Right lung (tissue), 10 donors: Measurements from ENCODE around the gene PPM1N. TPM values are rescaled to one million over a fixed set of nuclear protein-coding genes. Genes with fewer than 3 reads are reported as not detected.

Experiments used
- DNase-seq, 2 donors: peaks; one replicate each; pipeline ENCODE4 v3.0.0-alpha.2; 2013
- long read RNA-seq, 8 donors: transcript quantifications; one replicate each; lab custom pipeline, GENCODE V29; 2026
- polyA plus RNA-seq, 5 donors: library from polyadenylated mRNA; unstranded; fragments of 120-200 nt; gene quantifications; one replicate each; pipeline versions ENCODE4 v1.2.1 to v1.2.3, GENCODE V29; 2013; ENCODE audit warnings: inconsistent platforms in 1 of 5, low replicate concordance in 1 of 5; ENCODE audit not compliant: insufficient read length in 5 of 5, insufficient read depth in 1 of 5

The PPM1N gene, protein sequence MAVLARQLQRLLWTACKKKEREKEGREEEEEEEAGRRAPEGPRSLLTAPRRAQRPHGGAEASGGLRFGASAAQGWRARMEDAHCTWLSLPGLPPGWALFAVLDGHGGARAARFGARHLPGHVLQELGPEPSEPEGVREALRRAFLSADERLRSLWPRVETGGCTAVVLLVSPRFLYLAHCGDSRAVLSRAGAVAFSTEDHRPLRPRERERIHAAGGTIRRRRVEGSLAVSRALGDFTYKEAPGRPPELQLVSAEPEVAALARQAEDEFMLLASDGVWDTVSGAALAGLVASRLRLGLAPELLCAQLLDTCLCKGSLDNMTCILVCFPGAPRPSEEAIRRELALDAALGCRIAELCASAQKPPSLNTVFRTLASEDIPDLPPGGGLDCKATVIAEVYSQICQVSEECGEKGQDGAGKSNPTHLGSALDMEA
- under 1 TPM; 0.15 to 0.49 (median 0.28) TPM for polyA plus RNA-seq
- long read RNA-seq, donor 1, partial matches to known transcripts, result 0 of 1 reads
- long read RNA-seq, donor 1, other reads (novel, unspliced or antisense), result 0 of 1 reads
- long read RNA-seq, donor 2, result 0 reads
- long read RNA-seq, donor 3, result 0 reads
- long read RNA-seq, donor 4, result 0 reads
- long read RNA-seq, donor 5, result 0 reads
- long read RNA-seq, donor 6, partial matches to known transcripts, result 0 of 1 reads
- long read RNA-seq, donor 6, other reads (novel, unspliced or antisense), result 0 of 1 reads
- long read RNA-seq, donor 7, result 0 reads
- long read RNA-seq, donor 8, result 0 reads

DNA sequence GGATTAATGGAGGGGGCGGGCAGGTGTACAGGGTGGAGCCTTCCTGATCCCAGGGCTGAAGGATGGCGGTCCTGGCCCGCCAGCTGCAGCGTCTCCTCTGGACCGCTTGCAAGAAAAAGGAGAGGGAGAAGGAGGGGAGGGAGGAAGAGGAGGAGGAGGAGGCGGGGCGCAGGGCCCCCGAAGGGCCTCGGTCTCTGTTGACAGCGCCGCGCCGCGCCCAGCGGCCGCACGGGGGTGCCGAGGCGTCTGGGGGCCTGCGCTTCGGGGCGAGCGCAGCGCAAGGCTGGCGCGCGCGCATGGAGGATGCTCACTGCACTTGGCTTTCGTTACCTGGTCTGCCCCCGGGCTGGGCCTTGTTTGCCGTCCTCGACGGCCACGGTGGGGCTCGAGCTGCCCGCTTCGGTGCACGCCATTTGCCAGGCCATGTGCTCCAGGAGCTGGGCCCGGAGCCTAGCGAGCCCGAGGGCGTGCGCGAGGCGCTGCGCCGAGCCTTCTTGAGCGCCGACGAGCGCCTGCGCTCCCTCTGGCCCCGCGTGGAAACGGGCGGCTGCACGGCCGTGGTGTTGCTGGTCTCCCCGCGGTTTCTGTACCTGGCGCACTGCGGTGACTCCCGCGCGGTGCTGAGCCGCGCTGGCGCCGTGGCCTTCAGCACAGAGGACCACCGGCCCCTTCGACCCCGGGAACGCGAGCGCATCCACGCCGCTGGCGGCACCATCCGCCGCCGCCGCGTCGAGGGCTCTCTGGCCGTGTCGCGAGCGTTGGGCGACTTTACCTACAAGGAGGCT, at the start of gene PPM1N:
Gene PPM1N, plus strand, starts transcription at position 33 of the 785 bp plus-strand sequence. Its CDS starts 30 bp downstream, at position 63.
- no peak for DNase-seq

DNA sequence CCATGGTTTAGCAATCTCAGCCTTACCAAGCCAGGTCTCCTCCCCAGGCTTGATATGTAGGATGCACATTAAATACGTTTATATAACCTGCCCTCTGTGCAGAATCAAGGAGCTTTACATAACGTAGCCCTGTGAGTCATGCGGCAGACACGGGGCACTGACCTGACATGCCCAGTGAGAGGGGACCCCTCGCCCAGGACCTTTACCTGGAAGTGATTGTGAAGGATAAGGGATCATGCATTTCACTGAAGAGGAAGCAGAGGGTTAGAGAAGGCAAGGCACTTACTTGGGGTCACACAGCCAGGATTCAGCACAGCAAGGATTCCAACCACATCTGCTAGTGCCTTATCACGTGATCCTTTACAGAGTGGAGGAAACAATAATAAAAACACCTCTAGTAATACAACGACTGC, 49.4 kb upstream of the PPM1N start:
- no peak for DNase-seq

DNA sequence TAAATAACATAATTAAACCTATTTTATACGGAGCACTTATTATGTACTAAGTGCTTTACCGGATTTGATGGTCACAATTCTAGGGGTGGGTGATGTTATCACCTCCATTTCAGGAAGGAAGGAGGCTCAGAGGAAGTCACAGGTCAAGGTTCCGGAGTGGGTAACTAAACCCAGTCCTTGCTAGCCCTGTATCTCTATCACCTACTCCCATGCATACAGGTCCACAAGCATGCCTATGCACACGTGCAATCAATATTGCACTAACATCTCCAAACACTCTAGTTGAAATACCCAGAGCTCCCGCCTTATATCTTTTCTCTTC, 48.3 kb upstream of the PPM1N start:
- DNase-seq, result no peak

DNA sequence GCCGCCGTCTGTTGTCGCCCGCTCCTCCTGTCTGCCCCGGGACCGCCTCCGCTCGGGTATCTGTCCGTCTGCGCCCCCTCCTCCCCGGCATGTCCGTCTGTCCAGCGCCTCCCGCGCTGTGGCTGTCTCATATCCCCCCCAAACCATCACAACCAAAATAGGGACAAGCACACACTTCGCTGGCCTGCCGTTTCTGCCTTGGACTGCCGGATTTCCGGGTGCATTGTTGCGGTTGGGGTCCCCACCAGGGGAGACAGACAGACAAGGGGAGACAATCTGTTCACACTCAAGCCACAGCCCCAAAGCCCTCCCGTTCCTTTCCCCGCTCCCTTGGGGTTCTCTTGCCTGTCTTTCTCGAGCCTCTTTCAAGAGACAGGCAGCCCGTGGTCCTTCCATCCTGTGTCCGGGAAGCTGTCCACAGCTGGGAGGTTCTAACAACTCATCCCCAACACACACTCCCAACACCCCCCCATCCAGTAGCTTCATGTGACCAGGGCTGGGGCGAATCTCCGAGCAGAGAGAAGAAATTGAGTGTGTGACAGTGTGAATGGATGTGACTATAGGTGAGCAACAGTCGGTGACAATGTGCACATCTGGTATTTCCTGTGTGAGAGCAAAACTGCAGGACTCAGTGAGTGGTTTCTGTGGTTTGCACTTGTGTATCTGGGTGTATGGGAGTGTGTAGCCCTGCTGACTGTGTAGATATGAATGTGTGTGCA, 47.0 kb upstream of the PPM1N start:
- peak in 1 of 2 donors; percentile 56 for DNase-seq

DNA sequence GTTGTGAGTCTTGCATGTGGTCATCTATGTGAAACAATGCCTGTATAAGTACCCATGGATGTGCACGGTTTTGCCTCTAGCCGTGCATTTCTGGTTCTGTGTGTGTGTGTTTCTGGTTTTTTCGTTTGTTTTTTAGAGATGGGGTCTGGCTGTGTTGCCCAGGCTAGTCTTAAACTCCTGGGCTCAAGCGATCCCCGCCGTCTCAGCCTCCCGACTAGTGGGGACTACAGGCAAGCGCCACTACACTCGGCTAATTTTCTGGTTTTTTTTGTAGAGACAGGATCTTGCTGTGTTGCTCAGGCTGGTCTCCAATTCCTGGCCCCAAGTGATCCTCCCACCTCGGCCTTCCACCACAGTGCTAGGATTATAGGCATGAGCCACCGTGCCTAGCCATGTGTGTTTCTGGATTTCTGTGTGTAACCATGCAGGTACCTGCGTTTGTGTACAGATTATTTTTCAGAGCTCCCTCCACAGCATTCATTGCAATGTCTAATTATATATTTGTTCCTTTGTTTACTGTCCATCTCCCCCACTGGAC, 46.3 kb upstream of the PPM1N start:
- DNase-seq, result no peak

DNA sequence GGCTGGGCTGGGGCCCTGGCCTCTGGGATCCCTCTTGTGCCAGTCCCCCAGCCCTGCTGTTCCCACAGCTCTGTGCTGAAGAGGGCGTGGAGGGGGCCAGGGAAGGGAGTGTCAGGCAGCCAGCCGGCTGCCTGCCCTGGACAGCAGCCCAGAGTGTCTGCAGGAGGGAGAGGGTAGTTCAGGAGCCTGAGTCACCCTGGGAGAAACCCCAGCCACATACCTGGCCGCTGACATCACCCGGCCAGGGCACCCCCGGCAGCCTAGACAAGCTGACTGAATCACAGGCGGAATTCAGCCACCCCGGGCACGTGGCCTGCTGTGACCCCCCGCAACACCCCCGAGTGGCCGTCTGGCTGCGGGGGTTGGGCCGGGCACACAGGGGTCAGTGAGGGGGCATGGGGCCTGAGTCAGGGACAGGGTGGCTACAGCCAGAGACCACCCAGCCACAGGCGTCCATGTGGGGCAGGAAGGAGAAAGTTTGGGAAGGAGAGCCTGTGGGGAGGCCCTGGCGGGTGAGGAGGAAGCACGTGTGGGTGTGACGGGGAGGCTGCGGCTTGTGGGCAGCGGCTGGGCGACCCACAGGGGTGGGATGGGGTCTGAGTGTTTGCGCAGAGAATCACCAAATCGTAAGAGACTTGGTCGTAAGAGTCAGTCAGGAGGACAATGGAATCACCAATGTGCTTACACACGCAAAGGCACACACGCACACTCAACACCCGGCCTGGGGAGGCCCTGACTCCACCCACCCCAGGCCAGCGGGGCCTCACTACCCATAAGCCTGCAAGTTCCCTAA, 42.3 kb upstream of the PPM1N start:
- DNase-seq, result peak; percentile 87 to 89

DNA sequence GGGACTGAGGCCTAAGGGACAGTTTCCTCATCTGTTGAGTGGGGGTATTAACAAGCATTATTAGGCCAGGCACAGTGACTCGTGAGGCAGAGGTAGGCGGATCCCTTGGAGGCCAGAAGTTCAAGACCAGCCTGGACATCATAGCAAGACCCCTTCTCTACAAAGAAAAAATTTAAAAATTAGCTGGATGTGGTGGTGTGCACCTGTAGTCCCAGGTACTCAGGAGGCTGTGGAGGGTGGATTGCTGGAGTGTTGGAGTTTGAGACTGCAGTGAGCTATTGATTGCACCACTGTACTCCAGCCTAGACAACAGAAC, 41.8 kb upstream of the PPM1N start:
- no peak for DNase-seq

DNA sequence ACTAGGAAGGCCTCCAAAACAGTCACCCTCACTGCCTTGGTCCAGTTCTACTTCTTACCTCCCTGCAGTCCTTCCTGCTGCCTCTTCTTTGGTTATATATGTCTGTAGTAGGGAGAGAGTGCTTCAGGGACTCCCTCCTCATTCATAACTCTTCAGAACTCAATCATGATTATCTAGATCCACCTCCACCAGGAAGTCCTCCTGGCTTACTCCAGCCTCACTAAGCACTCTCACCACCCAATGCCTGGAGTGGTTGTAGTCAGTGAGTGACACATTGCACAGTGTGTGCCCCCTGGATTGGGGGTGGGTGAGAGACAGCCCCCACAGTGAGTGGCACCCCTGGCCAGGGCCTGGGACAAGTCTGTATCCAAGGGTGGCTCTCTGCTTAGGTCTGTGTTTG, 40.5 kb upstream of the PPM1N start:
- no peak for DNase-seq

DNA sequence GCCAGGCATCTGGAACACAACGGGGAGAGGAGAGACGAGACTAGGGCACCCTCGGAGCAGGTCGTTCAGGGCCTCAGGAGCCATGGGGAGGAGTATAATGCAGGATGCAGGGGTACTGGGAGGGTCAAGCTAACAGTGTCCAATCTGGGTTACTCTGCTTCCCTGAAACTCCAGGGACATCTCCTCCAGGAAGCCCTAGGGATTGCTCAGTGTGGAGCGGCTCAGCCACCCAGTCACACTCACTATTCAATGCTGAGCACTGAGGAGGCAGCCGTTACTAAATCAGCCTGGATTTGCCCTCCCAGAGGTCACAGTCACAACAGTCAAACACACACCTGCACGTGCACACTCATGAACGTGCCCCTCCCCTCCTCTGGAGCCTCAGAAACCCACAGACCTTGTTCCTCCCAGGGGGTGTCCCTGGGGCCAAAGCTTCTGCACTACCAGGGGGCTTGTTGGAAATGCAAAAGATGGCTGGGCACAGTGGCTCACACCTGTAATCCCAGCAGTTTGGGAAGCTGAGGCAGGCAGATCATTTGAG, 37.4 kb upstream of the PPM1N start:
- no peak for DNase-seq

DNA sequence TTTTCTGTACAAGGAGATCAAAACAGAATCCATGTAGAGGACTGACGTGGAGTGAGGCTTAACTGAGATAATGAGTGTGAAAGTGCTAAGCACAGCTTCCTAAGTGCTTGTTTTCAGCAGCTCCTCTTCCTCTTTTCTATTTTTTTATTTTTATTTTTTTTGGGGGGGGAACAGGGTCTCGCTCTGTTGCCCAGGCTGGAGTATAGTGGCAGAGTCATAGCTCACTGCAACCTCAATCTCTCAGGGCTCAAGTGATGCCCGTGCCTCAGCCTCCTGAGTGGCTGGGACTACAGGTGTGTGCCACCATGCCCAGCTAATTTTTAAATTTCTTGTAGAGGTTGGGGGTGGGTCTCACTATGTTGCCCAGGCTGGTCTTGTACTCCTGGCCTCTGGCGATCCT, 36.1 kb upstream of the PPM1N start:
- DNase-seq, result no peak

DNA sequence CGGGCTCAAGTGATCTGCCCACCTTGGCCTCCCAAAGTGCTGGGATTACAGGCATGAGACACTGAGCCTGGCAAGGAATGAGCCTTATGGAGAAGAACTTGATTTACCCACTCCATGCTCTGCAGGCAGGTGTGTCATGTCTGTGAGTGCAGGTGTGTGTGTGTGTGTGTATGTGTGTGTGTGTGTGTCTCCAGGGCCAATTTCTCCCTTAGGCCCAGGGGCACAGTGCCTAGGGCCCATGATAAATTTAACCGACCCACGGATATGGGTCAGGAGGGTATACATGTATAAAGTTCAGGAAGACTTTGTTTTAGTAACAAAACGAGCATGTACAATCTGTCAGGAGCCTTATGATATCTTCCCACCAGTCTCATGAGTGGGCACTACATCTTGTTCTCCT, 35.0 kb upstream of the PPM1N start:
- no peak for DNase-seq

DNA sequence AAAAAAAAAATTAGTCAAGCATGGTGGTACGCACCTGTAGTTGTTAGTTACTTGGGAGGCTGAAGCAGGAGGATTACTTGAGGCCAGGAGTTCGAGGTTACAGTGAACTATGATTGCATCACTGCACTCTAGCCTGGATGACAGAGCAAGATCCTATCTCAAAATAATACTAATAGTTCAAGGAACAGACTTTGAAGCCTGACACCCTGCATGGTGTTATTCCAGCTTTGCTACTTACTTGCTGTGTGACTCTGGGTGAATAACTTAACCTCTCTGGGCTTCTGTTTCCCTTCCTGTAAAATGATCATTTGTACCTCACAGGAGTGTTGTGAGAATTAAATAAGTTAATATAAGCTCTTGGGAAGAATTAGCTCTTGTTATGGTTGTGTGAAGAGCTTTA, 34.0 kb upstream of the PPM1N start:
- no peak for DNase-seq

DNA sequence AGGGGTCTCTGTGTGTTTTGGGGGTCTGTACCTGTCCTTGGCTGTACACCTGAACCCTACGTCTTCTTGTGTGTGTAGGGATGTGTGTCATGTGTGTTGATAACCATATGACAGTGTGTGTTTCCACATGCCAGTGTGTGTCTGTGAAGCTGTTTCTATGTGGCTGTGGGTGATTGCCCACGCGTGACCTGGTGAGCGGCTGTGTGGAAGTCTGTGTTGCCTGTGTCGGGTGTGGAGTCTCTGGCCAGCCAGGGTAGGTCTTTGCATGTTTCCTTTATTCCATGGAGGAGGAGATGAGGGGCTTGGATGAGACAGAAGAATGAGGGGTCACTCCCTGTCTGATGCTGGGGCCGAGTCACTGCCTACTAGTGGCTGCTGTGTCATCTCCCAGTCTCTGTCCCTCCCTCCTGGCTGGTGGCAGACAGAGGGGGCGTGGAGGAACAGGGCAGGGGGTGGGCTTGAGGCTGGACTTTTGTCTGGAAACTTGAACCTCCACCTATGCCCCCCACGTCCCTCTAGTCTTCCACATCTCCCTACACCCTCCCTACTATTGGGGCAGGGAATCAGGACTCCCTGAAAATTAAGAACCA, 33.3 kb upstream of the PPM1N start:
- no peak for DNase-seq

DNA sequence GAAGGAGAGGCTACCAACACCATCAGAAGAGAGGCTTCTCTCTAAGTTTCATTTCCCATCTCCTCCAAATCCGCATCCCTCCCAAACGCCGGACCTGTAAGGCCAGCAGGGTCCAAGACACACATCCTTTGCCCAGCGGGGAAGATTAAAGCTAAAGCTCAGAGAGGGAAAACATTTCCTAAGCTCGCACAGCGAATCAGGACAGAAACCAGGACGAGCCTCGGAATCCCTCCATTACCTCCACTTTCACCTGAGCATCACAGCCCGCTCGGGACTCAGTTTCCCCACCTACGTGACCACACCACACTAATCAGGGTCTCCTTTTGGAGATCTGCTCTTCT, 31.2 kb upstream of the PPM1N start:
- DNase-seq, result no peak

DNA sequence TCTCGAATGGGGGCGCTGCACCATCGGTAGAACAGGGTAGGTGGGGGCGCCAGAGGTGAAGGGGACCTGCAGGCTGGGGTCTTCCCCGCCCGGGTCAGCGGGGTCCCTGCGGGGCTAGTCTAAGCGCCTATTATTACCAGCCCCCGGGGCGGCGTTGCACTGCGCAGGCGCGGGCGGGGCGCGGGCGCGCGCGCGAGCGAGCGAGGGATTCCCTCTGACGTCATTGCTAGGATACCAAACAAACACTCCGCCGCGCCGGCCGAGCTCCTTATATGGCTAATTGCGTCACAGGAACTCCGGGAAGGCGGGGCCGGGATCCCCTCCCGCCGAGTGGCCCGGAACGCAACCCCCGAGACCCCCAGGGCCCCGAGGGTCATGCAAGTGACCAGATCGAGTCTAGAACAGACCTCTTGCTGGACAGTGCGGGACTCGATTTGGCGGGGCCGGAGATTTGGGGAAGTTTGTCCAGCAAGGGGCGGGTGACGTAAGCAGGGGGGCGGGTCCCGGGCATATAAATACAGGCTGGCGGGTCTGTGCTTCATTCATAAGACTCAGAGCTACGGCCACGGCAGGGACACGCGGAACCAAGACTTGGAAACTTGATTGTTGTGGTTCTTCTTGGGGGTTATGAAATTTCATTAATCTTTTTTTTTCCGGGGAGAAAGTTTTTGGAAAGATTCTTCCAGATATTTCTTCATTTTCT, 30.6 kb upstream of the PPM1N start, which contains the start of gene FOSB:
Gene FOSB, plus strand, starts transcription at position 541 of the 703 bp plus-strand sequence. CDS start 591 bp downstream, outside the sequence.
- DNase-seq, result peak; percentile 93 to 96

DNA sequence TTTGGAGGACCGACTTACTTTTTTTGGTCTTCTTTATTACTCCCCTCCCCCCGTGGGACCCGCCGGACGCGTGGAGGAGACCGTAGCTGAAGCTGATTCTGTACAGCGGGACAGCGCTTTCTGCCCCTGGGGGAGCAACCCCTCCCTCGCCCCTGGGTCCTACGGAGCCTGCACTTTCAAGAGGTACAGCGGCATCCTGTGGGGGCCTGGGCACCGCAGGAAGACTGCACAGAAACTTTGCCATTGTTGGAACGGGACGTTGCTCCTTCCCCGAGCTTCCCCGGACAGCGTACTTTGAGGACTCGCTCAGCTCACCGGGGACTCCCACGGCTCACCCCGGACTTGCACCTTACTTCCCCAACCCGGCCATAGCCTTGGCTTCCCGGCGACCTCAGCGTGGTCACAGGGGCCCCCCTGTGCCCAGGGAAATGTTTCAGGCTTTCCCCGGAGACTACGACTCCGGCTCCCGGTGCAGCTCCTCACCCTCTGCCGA, 30.0 kb upstream of the PPM1N start:
- DNase-seq, result no peak

DNA sequence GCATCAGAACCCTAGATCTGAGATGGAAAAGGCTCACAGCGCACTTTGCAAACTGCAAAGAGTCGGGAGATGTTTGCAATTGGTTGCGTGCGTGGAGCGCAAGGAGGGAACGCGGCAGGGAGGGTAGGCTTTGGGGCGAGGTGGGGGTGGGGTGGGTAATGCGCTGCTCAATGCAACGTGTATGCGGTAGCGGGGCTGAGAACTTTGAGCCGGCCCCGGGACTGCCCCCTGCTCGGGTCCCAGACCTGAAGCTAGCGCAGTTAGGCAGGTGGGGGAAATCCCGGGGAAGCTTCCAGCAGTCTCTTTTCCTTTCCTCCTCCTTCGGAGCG, 29.5 kb upstream of the PPM1N start:
- no peak for DNase-seq

DNA sequence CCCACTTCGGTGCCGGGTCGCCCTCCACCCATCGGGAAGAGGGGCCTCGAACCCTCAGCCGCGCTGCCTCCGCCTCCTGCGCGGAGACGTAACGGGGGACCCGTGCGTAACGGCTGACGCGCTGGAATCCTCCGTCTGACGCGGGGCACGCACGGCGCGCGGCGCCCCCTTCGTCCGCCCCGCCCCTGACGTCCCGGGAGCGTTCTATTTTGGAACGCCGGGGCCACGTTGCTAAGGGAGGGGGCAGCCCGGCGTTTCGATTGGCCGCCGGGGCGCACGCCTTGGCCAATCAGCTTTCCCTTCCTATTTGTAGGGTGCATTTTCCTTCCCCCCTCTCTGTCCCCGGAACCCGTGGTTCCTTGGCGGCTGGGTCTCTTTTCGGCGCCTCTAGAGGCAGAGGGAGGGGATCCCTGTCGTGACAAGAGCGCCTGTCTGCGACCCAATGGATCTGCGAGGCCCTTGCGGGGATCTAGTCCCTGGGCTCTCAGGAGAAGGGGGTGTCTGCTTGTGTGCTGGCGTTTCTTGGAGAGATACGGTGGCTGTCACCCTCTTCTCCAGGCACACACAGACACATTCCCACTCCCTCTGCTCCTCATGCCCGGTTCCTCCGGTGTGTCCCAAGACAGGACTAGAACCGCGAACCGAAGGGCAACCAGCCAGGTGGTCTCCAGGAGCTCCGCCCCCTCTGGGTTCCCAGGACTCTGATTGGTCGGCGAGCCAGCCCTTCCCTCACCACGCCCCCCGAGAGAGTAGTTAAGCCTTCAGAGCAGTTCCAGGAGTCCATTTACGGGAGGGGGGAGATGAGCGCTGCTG, 28.9 kb upstream of the PPM1N start:
- DNase-seq, result peak; percentile 92
